ENCODE measurements around the gene EPHA5. TPM values are rescaled to one million over a fixed set of nuclear protein-coding genes. Genes with fewer than 3 reads are reported as not detected.

The EPHA5 gene
- total RNA-seq, 1 experiment from 2014 or later, result 1.9 TPM

DNA sequence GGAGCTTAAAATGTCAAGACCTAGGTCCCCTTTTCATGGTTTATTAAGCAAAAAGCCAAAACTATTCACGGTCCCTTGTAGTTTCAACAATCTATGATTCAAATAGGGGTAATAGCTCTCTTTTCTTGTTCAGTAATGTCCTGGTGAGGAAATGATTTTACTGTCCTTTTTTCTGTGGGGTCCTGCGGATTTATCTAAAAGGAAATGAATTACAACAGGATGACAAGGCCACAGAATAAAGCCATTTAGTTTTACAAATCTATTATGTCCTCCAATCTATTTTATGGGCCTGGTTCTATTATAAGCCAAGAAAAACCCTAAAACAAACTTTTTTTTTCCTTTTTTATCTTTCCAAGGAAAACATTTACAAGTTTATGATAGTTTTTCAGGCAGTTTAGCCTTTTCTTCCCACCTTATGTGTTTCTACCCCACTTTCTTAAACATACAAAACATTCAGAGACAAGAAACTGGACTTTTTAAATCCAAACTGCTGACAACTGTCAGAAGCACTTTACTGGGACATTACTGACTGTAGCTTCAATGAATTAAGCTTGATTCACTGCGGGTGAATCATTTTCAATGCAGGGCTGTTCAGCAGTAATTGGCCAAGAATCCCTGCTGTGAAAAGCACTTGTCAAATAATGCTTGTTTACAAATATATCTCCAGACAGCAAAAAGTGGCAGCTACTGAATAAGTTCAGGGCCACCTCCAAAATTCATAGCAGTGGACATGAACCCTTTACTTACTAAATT, 4.3 kb downstream of the EPHA5 start:
- CTCF ChIA-PET, result no interaction called here
- ATAC-seq, result no peak
- BruUV-seq (replicated peaks), result no TSS peak

DNA sequence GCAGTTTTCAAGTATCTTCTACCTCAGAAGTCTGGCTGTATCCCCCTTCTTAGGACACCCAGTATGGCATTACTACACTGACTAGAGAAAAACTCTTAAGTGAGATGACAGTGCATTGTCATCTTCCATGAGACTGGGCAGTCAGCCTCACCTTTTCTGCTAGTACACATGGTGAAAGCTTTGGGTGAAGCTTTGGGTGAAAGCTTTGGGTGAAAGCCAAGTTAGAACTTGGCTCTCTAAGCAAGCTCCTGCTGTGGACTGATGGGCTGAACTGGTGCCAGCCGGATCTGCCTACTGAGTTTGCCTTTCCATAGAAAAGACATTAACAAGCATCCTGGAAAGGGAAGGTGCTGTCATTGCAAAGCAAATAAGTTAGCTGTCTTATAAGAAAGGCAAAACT, 8.8 kb downstream of the EPHA5 start:
- CTCF ChIA-PET, result no interaction called here
- intact Hi-C loops (cut with micrococcal nuclease; ENCODE audit: unreplicated experiment) (no loop called here), in situ Hi-C loops (cut with HindIII; ENCODE audit: low pct_unique_long_range_greater_than_20kb, low sequenced_read_pairs) (no loop called here)
- TF ChIP-seq, protein P1, sequence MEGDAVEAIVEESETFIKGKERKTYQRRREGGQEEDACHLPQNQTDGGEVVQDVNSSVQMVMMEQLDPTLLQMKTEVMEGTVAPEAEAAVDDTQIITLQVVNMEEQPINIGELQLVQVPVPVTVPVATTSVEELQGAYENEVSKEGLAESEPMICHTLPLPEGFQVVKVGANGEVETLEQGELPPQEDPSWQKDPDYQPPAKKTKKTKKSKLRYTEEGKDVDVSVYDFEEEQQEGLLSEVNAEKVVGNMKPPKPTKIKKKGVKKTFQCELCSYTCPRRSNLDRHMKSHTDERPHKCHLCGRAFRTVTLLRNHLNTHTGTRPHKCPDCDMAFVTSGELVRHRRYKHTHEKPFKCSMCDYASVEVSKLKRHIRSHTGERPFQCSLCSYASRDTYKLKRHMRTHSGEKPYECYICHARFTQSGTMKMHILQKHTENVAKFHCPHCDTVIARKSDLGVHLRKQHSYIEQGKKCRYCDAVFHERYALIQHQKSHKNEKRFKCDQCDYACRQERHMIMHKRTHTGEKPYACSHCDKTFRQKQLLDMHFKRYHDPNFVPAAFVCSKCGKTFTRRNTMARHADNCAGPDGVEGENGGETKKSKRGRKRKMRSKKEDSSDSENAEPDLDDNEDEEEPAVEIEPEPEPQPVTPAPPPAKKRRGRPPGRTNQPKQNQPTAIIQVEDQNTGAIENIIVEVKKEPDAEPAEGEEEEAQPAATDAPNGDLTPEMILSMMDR (IDR thresholded peaks at IDR 0.05), result no peak
- TF ChIP-seq SIN3A (IDR thresholded peaks at IDR 0.05; ENCODE audit: borderline replicate concordance, insufficient read depth, low read depth, low read length), result no peak
- TF ChIP-seq, protein P2, sequence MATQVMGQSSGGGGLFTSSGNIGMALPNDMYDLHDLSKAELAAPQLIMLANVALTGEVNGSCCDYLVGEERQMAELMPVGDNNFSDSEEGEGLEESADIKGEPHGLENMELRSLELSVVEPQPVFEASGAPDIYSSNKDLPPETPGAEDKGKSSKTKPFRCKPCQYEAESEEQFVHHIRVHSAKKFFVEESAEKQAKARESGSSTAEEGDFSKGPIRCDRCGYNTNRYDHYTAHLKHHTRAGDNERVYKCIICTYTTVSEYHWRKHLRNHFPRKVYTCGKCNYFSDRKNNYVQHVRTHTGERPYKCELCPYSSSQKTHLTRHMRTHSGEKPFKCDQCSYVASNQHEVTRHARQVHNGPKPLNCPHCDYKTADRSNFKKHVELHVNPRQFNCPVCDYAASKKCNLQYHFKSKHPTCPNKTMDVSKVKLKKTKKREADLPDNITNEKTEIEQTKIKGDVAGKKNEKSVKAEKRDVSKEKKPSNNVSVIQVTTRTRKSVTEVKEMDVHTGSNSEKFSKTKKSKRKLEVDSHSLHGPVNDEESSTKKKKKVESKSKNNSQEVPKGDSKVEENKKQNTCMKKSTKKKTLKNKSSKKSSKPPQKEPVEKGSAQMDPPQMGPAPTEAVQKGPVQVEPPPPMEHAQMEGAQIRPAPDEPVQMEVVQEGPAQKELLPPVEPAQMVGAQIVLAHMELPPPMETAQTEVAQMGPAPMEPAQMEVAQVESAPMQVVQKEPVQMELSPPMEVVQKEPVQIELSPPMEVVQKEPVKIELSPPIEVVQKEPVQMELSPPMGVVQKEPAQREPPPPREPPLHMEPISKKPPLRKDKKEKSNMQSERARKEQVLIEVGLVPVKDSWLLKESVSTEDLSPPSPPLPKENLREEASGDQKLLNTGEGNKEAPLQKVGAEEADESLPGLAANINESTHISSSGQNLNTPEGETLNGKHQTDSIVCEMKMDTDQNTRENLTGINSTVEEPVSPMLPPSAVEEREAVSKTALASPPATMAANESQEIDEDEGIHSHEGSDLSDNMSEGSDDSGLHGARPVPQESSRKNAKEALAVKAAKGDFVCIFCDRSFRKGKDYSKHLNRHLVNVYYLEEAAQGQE (IDR thresholded peaks at IDR 0.05; ENCODE audit: insufficient read depth in 1 of 2, low read depth in 2 of 2, low read length in 1 of 2), result no peak
- TF ChIP-seq TCF7L2 (IDR thresholded peaks at IDR 0.05; ENCODE audit: low read depth, low read length), result no peak
- TF ChIP-seq POLR2AphosphoS5 (IDR thresholded peaks at IDR 0.05; ENCODE audit: low read depth, low read length), result no peak
- Histone ChIP-seq H3K4me3 (ENCODE audit: low read depth in 2 of 2, low read length in 2 of 2) (no peak overlapping the region), H3K4me1 (ENCODE audit: control insufficient read depth, insufficient read depth, low read length) (no peaks in the 10 kb centered on the region; the same call in 1 of the 2 replicates), H3K27ac (ENCODE audit: low read length) (no peak overlapping the region), H3K9me3 (ENCODE audit: control insufficient read depth, insufficient read depth, low read depth, low read length) (no peaks in the 10 kb centered on the region), H3K36me3 (ENCODE audit: control insufficient read depth, insufficient read depth, low read length) (no peaks in the 10 kb centered on the region), H3K27me3 (ENCODE audit: control insufficient read depth, insufficient read depth, low read length) (no peaks in the 10 kb centered on the region)
- no TSS peak for BruUV-seq (replicated peaks)
- POLR2A ChIA-PET, result no interaction called here
- ATAC-seq, result no peak
- no peak for DNase-seq (ENCODE audit: low read depth, low spot score)

More for the DNA sequence above, 4.3 kb downstream of the EPHA5 start:
- POLR2A ChIA-PET, result no interaction called here
- Histone ChIP-seq H3K4me3 (ENCODE audit: low read depth in 2 of 2, low read length in 2 of 2) (no peak overlapping the region), H3K27me3 (ENCODE audit: control insufficient read depth, insufficient read depth, low read length) (no peaks in the 10 kb centered on the region), H3K4me1 (ENCODE audit: control insufficient read depth, insufficient read depth, low read length) (no peaks in the 10 kb centered on the region; the same call in 1 of the 2 replicates), H3K36me3 (ENCODE audit: control insufficient read depth, insufficient read depth, low read length) (no peaks in the 10 kb centered on the region), H3K9me3 (ENCODE audit: control insufficient read depth, insufficient read depth, low read depth, low read length) (no peaks in the 10 kb centered on the region), H3K27ac (ENCODE audit: low read length) (no peak overlapping the region)
- TF ChIP-seq, protein P2 (IDR thresholded peaks at IDR 0.05; ENCODE audit: insufficient read depth in 1 of 2, low read depth in 2 of 2, low read length in 1 of 2), result no peak
- no peak for TF ChIP-seq SIN3A (IDR thresholded peaks at IDR 0.05; ENCODE audit: borderline replicate concordance, insufficient read depth, low read depth, low read length)
- TF ChIP-seq, protein P1 (IDR thresholded peaks at IDR 0.05), result no peak
- no peak for TF ChIP-seq TCF7L2 (IDR thresholded peaks at IDR 0.05; ENCODE audit: low read depth, low read length)
- no peak for TF ChIP-seq POLR2AphosphoS5 (IDR thresholded peaks at IDR 0.05; ENCODE audit: low read depth, low read length)
- in situ Hi-C loops (cut with HindIII; ENCODE audit: low pct_unique_long_range_greater_than_20kb, low sequenced_read_pairs), result no loop called here
- DNase-seq (ENCODE audit: low read depth, low spot score), result no peak
- intact Hi-C loops (cut with micrococcal nuclease; ENCODE audit: unreplicated experiment), result no loop called here
